ENCODE data around the gene EPHX1.
"Not testable (repeated sequence)": the region's sequence is repeated elsewhere in the genome, so short reads cannot be mapped to it uniquely, and the experiment has no call there.

Gene EPHX1

DNA sequence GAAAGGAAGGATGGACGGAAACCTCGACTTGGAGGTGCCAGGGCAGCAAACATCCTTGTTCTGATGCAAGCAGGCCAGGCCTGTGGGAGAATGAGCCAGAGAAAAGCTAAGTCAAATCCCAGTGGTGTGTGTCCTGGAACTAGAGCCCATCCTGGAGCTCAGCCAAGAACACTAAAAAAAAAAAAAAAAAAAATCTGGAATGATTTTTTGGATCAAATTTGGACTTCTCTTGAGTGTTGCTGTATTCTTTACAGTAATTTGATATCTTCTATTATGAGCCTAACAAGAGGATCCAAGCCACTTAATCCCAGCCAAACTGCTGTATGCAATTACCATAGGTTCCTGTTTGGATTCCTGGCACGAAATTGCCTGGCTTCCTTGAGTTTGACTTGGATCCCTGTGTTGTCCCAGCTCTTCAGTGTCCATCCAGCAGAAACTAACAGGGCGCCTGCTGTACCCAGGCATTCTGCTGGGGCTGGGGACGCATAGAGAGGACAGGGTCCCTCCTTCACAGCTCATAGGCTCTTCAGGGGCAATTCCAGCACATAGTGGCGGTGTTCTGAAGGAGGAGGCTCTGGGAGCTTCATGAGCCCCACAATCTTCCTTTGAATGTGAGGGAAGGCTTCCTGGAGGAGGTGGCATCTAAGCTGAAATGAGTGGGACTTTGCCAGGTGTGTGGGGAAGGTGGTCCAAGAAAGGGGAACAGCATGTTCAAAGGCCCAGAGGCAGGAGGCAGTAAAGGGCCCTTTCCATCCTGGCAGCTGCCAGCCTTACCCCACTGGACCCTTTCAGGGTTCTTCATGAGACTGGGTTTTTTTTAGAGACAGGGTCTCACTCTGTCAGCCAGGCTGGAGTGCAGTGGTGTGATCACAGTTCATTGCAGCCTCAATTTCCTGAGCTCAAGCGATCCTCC is 24.7 kb downstream of the EPHX1 start:
- no peak for TF ChIP-seq CTCF (IDR thresholded peaks at IDR 0.05; ENCODE audit: unreplicated experiment in 3 of 3)
- H3K9me3 Mint-ChIP-seq = no peaks in the 10 kb centered on the region
- peak overlapping the region in 2 of 3 experiments; percentile 8 to 56 for H3K4me3 Mint-ChIP-seq
- H3K4me1 Mint-ChIP-seq = peaks cover 32% of the 10 kb centered on the region
- peaks cover 3% of the 10 kb centered on the region for H3K27me3 Mint-ChIP-seq (ENCODE audit: low read depth)
- H3K36me3 Mint-ChIP-seq (ENCODE audit: low read depth) = peaks cover 53% of the 10 kb centered on the region
- peak overlapping the region; percentile 15 to 97 (median 93) for H3K27ac Mint-ChIP-seq

GRCh38 chr1:225835856-225836255 is 25.9 kb downstream of the EPHX1 start:
- H3K27me3 Mint-ChIP-seq (ENCODE audit: low read depth) = peaks cover 3% of the 10 kb centered on the region
- no peaks in the 10 kb centered on the region for H3K9me3 Mint-ChIP-seq
- H3K4me3 Mint-ChIP-seq = peak overlapping the region in 1 of 3 experiments; percentile 57
- peak overlapping the region in 2 of 3 experiments; percentile 89 to 96 for H3K27ac Mint-ChIP-seq
- peaks cover 56% of the 10 kb centered on the region for H3K36me3 Mint-ChIP-seq (ENCODE audit: low read depth)
- TF ChIP-seq CTCF (IDR thresholded peaks at IDR 0.05; ENCODE audit: unreplicated experiment in 3 of 3) = no peak
- peaks cover 28% of the 10 kb centered on the region for H3K4me1 Mint-ChIP-seq

- Mint-ChIP-seq H3K4me1 (peaks cover 23% of the 10 kb centered on the region), H3K36me3 (ENCODE audit: low read depth) (peaks cover 55% of the 10 kb centered on the region), H3K27ac (peak overlapping the region in 2 of 3 experiments; percentile 89 to 96)
- not testable (repeated sequence) for H3K27me3 Mint-ChIP-seq (ENCODE audit: low read depth); H3K4me3 Mint-ChIP-seq; H3K9me3 Mint-ChIP-seq
Measured at GRCh38 chr1:225836296-225836695, 26.4 kb downstream of the EPHX1 start.

DNA sequence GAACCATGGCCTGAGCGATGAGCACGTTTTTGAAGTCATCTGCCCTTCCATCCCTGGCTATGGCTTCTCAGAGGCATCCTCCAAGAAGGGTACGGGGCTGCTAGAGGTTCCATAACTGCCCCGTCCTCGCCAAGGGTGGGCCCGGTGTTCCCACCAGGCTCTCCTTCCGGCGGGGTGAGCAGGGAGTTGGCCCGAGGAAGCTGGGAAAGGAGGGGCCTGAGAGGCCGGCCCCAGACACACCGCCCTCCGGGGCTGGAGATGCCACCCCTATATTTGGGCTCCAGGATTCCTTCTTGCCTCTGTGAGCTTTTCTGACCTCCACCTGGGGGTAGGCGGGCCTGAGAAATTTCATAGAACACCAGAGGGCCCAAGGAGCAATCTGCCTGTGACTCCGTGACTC is 28.9 kb downstream of the EPHX1 start:
- H3K27ac Mint-ChIP-seq = no peak overlapping the region
- no peaks in the 10 kb centered on the region for H3K9me3 Mint-ChIP-seq
- TF ChIP-seq CTCF (IDR thresholded peaks at IDR 0.05; ENCODE audit: unreplicated experiment in 3 of 3) = no peak
- H3K4me1 Mint-ChIP-seq = peaks cover 24% of the 10 kb centered on the region
- no peak overlapping the region for H3K4me3 Mint-ChIP-seq
- H3K36me3 Mint-ChIP-seq (ENCODE audit: low read depth) = peaks cover 42% of the 10 kb centered on the region
- H3K27me3 Mint-ChIP-seq (ENCODE audit: low read depth) = peaks cover 3% of the 10 kb centered on the region

GRCh38 chr1:225840223-225840610 is 30.3 kb downstream of the EPHX1 start:
- Mint-ChIP-seq H3K36me3 (ENCODE audit: low read depth) (peaks cover 44% of the 10 kb centered on the region), H3K4me3 (no peak overlapping the region), H3K9me3 (no peaks in the 10 kb centered on the region), H3K27me3 (ENCODE audit: low read depth) (peaks cover 3% of the 10 kb centered on the region), H3K27ac (peak overlapping the region in 1 of 3 experiments; percentile 37), H3K4me1 (peaks cover 19% of the 10 kb centered on the region)
- TF ChIP-seq CTCF (IDR thresholded peaks at IDR 0.05; ENCODE audit: unreplicated experiment in 3 of 3) = no peak

DNA sequence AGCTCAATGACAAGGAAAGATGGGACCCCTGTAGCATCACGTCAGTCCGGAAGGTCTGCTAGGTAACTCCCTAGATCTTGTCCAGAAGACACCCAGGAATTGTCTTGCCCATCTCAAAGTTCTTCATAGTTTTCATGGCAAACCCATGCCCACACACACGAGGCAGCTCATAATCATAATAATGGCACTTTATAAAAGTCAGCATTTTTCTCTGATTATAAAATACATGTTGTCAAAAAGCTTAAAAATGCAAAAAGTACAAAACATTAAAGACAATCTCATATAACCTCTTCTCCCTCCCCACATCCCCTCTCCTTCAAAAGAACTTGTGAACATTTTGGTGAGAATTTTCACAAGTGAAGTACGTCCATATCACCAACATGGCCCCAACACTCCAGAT is 30.8 kb downstream of the EPHX1 start:
- H3K9me3 Mint-ChIP-seq = no peaks in the 10 kb centered on the region

More for the DNA sequence above, 30.8 kb downstream of the EPHX1 start:
- Mint-ChIP-seq H3K27ac (no peak overlapping the region), H3K4me1 (peaks cover 16% of the 10 kb centered on the region), H3K4me3 (no peak overlapping the region), H3K36me3 (ENCODE audit: low read depth) (peaks cover 42% of the 10 kb centered on the region), H3K27me3 (ENCODE audit: low read depth) (peaks cover 3% of the 10 kb centered on the region)
- TF ChIP-seq CTCF (IDR thresholded peaks at IDR 0.05; ENCODE audit: unreplicated experiment in 3 of 3) = no peak
